GDM1 (cell line): ENCODE results near the gene RPS3.
A peak's percentile ranks its signal among the peaks of the same experiment; 100 is the strongest.

Source experiments
- DNase-seq: peaks from one replicate; lab custom pipeline; 2025; lab: John Stamatoyannopoulos, UW

Gene RPS3

GRCh38 chr11:75420224-75421034 is 21.1 kb downstream of the RPS3 start:
- DNase-seq, result no peak

GRCh38 chr11:75421035-75421602 is 21.8 kb downstream of the RPS3 start:
- no peak for DNase-seq

GRCh38 chr11:75421902-75422247 is 22.6 kb downstream of the RPS3 start:
- no peak for DNase-seq

- no peak for DNase-seq
Observed at GRCh38 chr11:75422248-75423231, 23.2 kb downstream of the RPS3 start.

- DNase-seq, result no peak
Observed at GRCh38 chr11:75423721-75424120, 24.4 kb downstream of the RPS3 start.

- DNase-seq, result no peak
Observed at GRCh38 chr11:75424396-75424795, 25.1 kb downstream of the RPS3 start.

GRCh38 chr11:75425422-75425821 is 26.1 kb downstream of the RPS3 start:
- no peak for DNase-seq

- no peak for DNase-seq
Observed at GRCh38 chr11:75426720-75427086, 27.4 kb downstream of the RPS3 start.

GRCh38 chr11:75427181-75427580 is 27.9 kb downstream of the RPS3 start:
- DNase-seq, result no peak

- no peak for DNase-seq
Observed at GRCh38 chr11:75428281-75428724, 29.0 kb downstream of the RPS3 start.

GRCh38 chr11:75428989-75429640 is 29.8 kb downstream of the RPS3 start:
- DNase-seq, result no peak

- DNase-seq, result no peak
Observed at GRCh38 chr11:75429641-75429901, 30.3 kb downstream of the RPS3 start.

GRCh38 chr11:75429902-75430713 is 30.8 kb downstream of the RPS3 start:
- peak; percentile 52 for DNase-seq

GRCh38 chr11:75430714-75431532 is 31.6 kb downstream of the RPS3 start:
- no peak for DNase-seq

GRCh38 chr11:75431533-75432525 is 32.5 kb downstream of the RPS3 start:
- DNase-seq, result no peak

- DNase-seq, result no peak
Observed at GRCh38 chr11:75432911-75433321, 33.6 kb downstream of the RPS3 start, which contains the start of gene KLHL35. Gene KLHL35, minus strand, starts transcription at chr11:75433203. Its CDS starts 2,574 bp downstream, at chr11:75430629.

- DNase-seq, result no peak
Observed at GRCh38 chr11:75433443-75433842, 34.1 kb downstream of the RPS3 start.

GRCh38 chr11:75434051-75434450 is 34.7 kb downstream of the RPS3 start:
- DNase-seq, result no peak

- no peak for DNase-seq
Observed at GRCh38 chr11:75434886-75435570, 35.7 kb downstream of the RPS3 start.
